HG02588 (cell line): ENCODE data around the gene SPEN.
"Not testable (repeated sequence)": the region's sequence is repeated elsewhere in the genome, so short reads cannot be mapped to it uniquely, and the experiment has no call there.

ENCODE experiments used
- ATAC-seq: cut with Tn5 transposase; IDR thresholded peaks from one replicate; pipeline ENCODE4 v1.9.1; 2021; ENCODE audit warnings: mild to moderate bottlenecking, moderate library complexity; ENCODE audit not compliant: unreplicated experiment

SPEN gene

DNA sequence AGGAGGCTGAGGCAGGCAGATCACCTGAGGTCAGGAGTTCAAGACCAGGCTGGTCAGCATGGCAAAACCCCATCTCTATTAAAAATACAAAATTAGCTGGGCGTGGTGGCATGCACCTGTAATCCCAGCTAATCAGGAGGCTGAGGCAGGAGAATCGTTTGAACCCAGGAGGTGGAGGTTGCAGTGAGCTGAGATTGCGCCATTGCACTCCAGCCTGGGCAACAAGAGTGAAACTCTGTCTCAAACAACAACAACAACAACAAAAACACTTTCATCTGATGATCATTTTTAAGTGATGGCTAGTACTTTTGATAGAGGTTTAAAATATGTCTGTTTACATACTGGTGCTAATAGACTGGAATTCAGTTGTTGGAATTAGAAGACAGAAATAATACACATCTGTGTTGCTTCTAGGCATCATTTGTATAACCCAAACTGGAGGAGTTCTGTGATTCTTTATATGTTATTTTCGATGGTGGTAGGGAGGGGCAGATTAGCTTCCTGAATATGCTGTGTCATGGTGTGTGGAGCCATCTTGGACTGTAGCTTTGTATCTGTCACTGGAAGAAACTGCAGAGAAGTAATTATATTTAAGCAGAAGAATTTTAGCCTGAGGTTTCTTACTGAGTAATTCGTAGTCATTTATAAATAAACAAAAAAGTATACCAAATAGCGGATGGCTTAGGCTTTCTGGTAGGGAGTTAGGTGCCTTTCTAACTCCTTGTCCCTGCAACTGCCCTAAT is 45.5 kb downstream of the SPEN start:
- not testable (repeated sequence) for ATAC-seq

DNA sequence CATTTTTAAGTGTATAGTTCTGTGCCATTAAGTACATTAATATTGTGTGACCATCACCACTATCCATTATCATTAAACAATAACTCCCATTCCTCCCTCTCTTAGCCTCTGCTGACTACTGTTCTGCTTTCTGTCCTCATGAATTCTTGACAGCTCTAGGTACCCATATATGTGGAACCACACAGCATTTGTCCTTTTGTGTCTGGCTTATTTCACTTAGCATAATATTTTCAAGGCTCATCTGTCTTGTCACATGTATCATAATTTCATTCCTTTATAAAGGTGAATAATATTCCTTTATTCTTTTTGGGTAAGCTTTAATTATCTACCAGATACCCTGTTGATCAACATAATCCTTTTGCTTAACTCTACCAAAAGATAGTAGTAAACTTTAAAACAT is 47.7 kb downstream of the SPEN start:
- no peak for ATAC-seq

DNA sequence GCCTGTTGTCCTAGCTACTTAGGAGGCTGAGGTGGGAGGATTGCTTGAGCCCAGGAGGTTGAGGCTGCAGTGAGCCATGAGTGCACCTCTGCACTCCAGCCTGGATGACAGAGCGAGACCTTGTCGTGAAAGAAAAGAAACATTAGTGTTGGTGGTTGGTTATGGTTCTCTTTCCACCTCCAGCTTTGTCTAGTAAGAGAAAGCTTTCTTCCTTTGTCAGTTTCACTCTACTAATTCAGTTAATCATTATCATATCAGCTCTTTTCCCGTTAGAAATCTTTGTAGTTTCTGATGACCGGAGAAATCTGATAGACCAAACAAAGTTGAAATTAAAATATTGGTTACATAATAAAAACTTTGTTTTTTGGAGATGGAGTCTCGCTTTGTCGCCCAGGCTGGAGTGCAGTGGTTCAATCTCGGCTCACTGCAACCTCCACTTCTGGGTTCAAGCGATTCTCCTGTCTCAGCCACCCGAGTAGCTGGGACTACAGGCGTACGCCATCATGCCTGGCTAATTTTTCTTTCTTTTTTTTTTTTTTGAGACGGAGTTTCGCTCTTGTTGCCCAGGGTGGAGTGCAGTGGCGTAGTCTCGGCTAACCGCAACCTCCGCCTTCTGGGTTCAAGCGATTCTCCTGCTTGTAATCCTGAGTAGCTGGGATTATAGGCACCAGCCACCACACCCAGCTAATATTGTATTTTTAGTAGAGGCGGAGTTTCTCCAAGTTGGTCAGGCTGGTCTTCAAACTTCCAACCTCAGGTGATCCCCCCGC is 49.5 kb downstream of the SPEN start:
- ATAC-seq, result not testable (repeated sequence)

DNA sequence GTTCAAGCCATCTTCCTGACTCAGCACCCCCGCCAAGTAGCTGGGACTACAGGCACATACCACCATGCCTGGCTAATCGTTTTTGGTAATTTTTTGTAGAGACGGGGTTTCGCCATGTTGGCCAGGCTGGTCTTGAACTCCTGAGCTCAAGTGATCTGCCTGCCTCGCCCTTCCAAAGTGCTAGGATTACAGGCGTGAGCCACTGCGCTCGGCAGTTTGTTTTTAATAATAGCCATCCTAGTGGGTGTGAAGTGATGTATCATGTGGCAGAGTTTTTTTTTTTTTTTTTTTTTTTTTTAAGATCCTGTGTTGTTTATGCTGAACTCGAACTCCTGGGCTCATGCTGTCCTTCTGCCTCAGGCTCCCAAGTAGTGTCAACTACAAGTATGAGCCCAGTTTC is 51.8 kb downstream of the SPEN start:
- ATAC-seq, result no peak

DNA sequence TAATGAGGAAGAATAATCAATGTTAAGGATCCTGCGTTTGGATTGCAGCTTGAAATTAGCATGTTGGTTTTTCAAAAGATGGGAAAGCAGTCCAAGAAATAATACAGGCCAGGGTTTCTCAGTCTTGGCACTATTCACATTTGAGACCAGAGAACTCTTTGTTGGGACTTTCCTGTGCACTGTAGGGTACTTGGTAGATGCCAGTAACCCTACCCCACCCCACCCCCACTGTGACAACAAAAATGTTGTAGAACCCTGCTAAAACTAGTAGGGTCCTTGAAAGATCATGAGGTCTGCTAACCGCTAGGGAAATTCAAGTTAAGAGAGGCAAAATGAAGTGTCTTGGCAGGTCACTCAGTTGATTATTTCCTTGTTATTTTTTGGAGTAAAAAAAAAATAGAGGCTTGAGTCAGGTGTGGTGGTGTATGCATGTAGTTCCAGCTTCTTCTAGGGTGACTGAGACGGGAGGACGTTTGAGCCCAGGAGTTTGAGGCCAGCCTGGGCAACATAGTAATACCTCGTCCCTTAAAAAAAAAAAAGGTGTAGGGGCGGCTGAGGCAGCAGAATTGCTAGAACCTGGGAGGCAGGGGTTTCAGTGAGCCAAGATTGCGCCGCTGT is 53.3 kb downstream of the SPEN start:
- ATAC-seq, result no peak

DNA sequence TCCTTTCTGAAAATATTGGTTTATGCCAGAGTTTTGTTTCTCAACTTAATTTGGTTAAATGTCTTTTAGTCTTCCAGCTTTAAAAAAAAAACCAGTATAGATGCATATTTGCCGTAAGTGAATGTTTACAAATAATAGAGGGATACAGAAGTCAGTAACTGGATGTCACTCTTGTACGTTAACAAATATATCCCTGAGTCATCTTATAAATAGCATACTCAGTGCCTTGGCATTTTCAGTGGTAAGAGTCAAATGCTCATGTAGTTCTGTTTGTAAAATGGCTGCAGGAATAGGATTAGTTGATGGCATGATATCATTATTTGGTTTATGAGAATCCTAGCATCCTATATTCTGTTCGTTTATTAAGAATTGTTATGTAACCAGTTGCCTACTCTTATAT is 55.4 kb downstream of the SPEN start:
- no peak for ATAC-seq

DNA sequence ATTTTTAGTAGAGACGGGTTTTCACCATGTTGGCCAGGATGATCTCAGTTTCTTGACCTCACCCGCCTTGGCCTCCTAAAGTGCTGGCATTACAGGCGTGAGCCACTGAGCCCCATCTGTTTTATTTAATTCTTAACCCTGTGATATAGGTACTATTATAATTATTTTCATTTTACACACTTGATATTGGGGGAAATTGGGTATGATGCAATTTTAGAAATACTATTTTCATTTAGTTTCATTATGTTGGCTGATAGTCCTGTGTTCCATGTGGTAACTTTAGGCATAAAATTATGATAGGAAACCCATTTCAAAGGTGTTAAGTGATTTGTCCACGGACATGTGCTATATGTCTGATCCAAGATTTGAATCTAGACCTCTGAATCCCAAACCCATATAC is 61.1 kb downstream of the SPEN start:
- no peak for ATAC-seq

DNA sequence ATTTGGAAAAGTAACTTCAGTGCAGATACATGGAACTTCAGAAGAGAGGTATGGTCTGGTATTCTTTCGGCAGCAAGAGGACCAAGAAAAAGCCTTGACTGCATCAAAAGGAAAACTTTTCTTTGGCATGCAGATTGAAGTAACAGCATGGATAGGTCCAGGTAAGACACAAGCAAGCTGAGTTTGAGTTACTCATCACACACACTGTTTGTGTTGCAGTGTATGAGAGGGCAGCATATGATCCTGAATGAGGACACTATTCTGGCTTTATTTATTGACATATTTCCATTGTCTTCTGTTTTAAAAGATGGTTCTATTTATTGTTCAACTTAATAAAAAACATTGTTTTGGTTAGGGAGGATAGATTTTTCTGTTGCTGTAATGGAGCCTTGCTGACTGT is 63.6 kb downstream of the SPEN start:
- no peak for ATAC-seq

DNA sequence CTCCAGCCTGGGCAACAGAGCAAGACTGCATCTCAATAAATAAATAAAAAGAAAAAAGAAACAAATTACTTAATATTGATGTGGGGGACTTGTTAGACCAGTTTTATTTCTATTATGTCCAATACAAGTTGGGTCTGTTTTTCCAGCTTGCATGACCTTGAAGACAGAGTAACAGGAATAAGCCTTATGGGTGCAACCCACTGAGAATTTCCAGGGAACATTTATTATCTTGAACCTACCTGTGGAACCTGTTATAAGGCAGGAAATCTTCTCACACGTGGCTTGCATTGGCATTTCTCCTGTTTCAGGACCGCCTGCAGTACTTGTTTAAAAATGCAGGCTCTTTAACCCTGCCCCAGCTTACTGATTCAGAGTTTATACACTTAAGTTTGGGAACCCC is 64.4 kb downstream of the SPEN start:
- ATAC-seq, result no peak

DNA sequence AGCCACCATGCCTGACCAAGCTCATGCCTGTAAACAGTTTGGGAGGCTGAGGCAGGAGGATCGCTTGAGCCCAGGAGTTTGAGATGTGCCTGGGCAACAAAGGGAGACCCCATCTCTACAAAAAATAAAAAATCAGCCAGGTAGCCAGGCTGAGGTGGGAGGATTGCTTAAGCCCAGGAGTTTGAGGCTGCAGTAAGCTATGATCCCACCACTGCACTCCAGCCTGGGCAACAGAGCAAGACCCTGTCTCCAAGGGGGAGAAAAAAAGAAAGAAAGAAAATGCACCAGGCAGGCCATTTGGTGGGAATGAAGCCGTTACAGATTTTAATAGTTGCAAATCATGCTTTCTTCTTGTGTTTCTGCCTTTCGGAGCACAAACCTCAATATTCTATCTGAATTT is 66.1 kb downstream of the SPEN start:
- ATAC-seq, result not testable (repeated sequence)

DNA sequence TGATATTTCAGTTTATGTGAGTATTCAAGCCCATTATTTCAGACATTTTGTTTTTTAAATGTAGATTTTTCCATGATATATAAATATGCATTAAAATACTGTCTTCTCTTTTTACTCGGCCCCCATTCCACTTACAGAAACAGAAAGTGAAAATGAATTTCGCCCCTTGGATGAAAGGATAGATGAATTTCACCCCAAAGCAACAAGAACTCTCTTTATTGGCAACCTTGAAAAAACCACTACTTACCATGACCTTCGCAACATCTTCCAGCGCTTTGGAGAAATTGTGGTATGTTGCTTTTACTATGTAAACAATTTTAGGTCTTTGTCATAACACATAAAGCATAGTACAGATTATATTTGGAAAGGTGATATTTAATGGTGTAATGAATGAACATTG is 68.5 kb downstream of the SPEN start:
- ATAC-seq, result no peak

DNA sequence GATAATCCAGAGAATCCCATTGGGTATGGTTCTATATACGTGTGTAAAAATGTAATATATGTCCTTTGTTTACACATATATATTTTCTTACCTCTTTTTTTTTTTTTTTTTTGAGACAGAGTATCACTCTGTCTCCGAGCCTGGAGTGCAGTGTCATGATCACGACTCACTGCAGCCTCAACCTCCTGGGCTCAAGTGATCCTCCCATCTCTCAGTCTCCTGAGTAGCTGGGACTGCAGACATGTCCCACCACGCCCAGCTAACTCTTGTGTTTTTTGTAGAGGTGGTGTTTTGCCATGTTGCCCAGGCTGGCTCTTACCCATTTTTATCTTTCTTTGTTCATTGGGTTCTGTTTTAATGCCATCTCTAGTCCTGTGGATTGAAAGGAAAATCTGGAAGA is 68.9 kb downstream of the SPEN start:
- no peak for ATAC-seq

DNA sequence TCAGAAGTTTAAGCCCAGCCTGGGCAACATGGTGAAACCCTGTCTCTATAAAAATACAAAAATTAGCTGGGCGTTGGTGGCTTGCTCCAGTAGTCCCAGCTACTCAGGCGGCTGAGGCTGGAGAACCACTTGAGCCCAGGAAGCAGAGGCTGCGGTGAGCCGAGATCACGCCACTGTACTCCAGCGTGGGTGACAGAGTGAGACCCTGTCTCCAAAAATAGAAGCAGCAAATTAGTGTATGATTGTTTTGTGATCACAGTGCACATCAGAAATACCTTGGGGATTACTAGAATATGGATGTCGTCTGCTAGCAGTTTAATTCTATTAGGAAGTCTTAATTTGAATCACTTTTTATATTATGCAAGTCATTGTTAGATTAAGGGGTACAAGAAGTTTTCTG is 69.4 kb downstream of the SPEN start:
- ATAC-seq, result no peak

DNA sequence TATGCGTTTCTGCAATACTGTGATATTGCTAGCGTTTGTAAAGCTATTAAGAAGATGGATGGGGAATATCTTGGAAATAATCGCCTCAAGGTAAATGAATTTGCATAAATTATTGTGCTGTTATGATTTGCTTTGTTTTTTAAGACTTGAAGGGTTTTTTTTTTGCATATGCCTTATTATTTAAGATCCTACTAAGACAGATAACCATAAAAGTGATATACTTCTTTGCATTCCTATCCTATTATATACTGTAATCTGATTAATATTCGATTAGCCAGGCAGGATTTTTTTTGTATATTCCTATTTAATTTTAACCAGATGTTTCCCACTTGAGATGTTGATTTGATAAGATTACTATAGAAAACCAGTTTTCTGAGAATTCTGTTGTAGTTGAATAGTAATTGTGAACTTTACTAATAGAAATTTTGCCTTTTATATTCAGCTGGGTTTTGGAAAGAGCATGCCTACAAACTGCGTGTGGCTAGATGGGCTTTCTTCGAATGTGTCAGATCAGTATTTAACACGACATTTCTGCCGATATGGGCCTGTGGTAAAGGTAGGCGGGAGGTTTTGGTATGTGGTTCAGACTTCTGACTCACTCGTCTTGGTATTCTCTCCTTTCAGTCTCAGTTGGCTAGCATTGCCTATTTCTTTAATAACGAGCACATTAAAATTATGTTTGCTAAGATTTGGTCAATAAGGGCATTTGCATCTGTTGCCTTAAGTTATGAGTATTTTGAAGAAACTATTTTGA is 71.6 kb downstream of the SPEN start:
- peak; percentile 57 for ATAC-seq

DNA sequence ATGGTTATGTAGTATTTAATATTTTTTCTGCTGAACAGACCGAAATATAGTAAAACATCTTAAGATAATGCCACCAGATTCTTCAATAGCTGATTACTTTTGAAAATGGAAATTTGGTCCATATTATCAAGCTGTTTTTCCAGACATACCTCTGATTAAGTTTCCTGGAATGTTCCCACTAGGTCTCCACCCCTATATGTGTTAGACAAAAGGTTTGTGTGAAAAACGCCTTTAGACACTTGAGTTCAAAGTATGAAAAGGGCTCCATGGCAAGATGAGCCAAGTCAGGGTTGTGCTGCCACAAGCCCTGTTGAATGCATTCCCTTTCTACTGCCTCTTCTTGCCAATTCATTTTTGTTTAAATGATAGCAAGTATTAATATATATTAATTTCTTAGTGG is 75.7 kb downstream of the SPEN start:
- no peak for ATAC-seq

DNA sequence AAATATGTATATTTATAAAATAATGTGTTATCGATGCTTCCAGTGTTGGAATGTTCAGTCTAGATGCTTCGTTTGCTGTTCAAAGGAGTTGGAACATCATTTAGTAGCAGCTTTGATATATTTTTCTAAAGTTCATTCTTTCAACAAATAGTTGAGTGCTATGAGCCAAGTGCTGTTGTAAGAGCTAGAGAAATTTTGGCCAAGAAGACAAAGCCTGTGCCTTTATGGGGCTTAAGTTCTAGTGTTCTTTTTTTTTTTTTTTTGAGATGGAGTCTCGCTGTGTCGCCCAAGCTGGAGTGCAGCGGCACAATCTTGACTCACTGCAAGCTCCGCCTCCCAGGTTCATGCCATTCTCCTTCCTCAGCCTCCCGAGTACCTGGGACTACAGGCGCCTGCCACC is 78.9 kb downstream of the SPEN start:
- ATAC-seq, result not testable (repeated sequence)

DNA sequence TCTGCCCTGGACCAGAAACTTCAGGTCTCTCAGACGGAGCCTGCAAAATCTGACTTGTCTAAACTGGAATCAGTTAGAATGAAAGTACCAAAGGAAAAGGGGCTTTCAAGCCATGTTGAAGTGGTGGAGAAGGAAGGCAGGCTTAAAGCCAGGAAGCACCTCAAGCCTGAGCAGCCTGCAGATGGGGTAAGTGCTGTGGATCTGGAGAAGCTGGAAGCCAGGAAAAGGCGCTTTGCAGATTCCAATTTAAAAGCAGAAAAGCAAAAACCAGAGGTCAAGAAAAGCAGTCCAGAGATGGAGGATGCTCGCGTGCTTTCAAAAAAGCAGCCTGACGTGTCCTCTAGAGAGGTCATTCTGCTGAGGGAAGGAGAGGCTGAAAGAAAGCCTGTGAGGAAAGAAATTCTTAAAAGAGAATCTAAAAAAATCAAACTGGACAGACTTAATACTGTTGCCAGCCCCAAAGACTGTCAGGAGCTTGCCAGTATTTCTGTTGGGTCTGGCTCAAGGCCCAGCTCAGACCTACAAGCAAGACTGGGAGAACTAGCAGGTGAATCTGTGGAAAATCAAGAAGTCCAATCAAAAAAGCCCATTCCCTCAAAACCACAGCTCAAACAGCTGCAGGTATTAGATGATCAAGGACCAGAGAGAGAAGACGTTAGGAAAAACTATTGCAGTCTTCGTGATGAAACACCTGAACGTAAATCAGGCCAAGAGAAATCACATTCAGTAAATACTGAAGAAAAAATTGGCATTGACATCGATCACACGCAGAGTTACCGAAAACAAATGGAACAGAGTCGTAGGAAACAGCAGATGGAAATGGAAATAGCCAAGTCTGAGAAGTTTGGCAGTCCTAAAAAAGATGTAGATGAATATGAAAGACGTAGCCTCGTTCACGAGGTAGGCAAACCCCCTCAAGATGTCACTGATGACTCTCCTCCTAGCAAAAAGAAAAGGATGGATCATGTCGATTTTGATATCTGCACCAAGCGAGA is 81.8 kb downstream of the SPEN start:
- no peak for ATAC-seq

DNA sequence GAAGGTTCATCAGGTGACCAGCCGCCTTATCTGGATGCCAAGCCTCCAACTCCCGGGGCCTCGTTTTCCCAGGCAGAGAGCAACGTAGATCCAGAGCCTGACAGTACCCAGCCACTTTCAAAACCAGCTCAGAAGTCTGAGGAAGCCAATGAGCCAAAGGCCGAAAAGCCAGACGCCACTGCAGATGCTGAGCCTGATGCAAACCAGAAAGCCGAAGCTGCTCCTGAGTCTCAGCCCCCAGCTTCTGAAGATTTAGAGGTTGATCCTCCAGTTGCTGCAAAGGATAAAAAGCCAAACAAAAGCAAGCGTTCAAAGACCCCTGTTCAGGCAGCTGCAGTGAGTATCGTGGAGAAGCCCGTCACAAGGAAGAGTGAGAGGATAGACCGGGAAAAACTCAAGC is 83.9 kb downstream of the SPEN start:
- ATAC-seq, result no peak

DNA sequence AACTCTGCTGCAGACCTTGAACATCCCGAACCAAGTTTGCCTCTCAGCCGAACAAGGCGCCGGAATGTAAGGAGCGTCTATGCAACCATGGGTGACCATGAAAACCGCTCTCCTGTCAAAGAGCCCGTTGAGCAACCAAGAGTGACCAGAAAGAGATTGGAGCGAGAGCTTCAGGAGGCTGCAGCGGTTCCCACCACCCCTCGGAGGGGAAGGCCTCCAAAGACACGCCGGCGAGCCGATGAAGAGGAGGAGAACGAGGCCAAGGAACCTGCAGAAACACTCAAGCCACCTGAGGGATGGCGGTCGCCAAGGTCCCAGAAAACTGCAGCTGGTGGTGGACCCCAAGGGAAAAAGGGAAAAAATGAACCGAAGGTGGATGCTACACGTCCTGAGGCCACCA is 84.4 kb downstream of the SPEN start:
- ATAC-seq, result no peak

DNA sequence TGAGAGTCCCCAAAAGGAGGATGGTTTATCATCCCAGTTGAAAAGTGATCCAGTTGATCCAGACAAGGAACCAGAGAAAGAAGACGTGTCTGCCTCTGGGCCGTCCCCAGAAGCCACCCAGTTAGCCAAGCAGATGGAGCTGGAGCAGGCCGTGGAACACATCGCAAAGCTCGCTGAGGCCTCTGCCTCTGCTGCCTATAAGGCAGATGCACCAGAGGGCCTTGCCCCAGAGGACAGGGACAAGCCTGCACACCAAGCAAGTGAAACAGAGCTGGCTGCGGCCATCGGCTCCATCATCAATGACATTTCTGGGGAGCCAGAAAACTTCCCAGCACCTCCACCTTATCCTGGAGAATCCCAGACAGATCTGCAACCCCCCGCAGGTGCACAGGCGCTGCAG is 85.1 kb downstream of the SPEN start:
- ATAC-seq, result no peak
